ENCODE measurements around the gene ADM2.

Gene ADM2

DNA sequence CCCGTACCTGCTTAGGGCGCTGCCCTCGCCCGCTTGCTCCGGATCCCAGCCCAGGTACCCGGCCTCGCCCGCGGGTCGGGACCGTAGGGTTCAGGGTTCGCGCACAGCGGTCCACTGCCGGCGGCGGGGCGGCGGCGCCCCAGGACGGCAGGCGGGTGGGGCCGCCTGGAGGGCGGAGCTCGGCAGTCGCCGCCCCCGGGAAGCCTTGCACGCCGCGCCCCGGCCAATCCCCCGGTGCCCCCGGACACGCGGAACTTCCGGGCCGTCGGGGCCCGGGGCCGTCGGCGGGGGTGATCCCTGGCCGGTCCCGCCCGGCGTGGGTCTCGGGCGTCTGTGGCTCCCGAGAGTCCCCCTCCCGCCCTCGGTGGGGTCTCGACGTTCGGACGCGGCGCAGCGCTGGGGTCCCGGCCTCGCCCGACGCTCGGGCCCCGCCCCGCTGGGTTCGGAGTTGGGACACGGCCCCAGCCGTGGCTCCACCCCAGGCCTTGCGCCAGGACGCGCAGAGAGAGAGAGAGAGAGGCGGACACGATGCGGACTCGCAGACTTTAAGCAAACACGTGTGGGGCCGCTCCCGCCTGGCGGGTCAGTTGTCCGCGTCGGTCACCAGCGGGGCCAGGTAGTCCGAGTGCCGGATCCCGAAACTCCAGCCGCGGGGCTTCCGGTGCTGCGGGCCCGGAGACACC, 48.7 kb downstream of the ADM2 start, which contains the start of gene TYMP:
TSS of gene TYMP (minus strand) at position 116 of the 683 bp plus-strand sequence. CDS start 303 bp downstream, outside the sequence.
- peaks cover 53% of the 10 kb centered on the region for H3K4me1 ChIP-seq (ENCODE audit: control insufficient read depth, low read length)
- H3K27ac ChIP-seq (ENCODE audit: low read depth, low read length): peak within 1 kb of the TSS; percentile 97
- peak within 1 kb of the TSS; percentile 91 for H3K4me3 ChIP-seq (ENCODE audit: low read length)
- H3K4me2 ChIP-seq (ENCODE audit: low read length): peak within 1 kb of the TSS; percentile 94
- peaks cover 5% of the 10 kb centered on the region; the same call in 1 of the 2 replicates for H3K36me3 ChIP-seq (ENCODE audit: control insufficient read depth, low read length)
- no peaks in the 10 kb centered on the region for H3K9me2 ChIP-seq (replicated peaks; ENCODE audit: control insufficient read depth, low read length)
- H3K27me3 ChIP-seq (ENCODE audit: control insufficient read depth, low read length): no peaks in the 10 kb centered on the region
- H3K9me3 ChIP-seq (ENCODE audit: control insufficient read depth, insufficient read depth, low read length): no peaks in the 10 kb centered on the region
- peaks cover 41% of the 10 kb centered on the region for H3F3A ChIP-seq (ENCODE audit: control insufficient read depth, insufficient read depth)
- peaks cover 26% of the 10 kb centered on the region for H3K79me2 ChIP-seq (ENCODE audit: control insufficient read depth, low read length)
- no peak for TF ChIP-seq EZH2phosphoT487 (IDR thresholded peaks at IDR 0.05; ENCODE audit: borderline replicate concordance, low read length)
- TF ChIP-seq, protein P1, sequence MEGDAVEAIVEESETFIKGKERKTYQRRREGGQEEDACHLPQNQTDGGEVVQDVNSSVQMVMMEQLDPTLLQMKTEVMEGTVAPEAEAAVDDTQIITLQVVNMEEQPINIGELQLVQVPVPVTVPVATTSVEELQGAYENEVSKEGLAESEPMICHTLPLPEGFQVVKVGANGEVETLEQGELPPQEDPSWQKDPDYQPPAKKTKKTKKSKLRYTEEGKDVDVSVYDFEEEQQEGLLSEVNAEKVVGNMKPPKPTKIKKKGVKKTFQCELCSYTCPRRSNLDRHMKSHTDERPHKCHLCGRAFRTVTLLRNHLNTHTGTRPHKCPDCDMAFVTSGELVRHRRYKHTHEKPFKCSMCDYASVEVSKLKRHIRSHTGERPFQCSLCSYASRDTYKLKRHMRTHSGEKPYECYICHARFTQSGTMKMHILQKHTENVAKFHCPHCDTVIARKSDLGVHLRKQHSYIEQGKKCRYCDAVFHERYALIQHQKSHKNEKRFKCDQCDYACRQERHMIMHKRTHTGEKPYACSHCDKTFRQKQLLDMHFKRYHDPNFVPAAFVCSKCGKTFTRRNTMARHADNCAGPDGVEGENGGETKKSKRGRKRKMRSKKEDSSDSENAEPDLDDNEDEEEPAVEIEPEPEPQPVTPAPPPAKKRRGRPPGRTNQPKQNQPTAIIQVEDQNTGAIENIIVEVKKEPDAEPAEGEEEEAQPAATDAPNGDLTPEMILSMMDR (IDR thresholded peaks at IDR 0.05; ENCODE audit: low read depth, low read length, poor library complexity, severe bottlenecking): no peak
- H4K20me1 ChIP-seq (ENCODE audit: control insufficient read depth, insufficient read depth, low read depth, low read length): no peaks in the 10 kb centered on the region

DNA sequence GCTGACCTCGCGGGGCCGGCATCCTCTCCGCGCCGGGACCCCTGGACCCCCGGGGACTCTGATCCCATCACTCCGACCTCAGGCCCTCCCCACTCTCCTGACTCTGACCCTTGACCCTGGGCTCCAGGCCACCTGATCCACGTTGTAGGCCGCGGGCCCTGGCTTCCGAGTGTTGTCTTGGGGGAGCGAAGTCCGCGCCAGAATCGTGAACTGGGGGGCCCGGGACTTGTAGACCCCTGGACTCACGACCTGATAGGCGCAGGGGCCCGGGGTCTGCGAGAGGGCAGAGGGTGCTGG, 49.2 kb downstream of the ADM2 start:
- H3K79me2 ChIP-seq (ENCODE audit: control insufficient read depth, low read length): peaks cover 24% of the 10 kb centered on the region
- H3K4me1 ChIP-seq (ENCODE audit: control insufficient read depth, low read length): peaks cover 58% of the 10 kb centered on the region
- H3F3A ChIP-seq (ENCODE audit: control insufficient read depth, insufficient read depth): peaks cover 46% of the 10 kb centered on the region
- TF ChIP-seq, protein P1 (IDR thresholded peaks at IDR 0.05; ENCODE audit: low read depth, low read length, poor library complexity, severe bottlenecking): no peak
- TF ChIP-seq EZH2phosphoT487 (IDR thresholded peaks at IDR 0.05; ENCODE audit: borderline replicate concordance, low read length): no peak
- peak overlapping the region; percentile 91 for H3K4me3 ChIP-seq (ENCODE audit: low read length)
- H3K36me3 ChIP-seq (ENCODE audit: control insufficient read depth, low read length): peaks cover 5% of the 10 kb centered on the region; the same call in 1 of the 2 replicates
- no peaks in the 10 kb centered on the region for H4K20me1 ChIP-seq (ENCODE audit: control insufficient read depth, insufficient read depth, low read depth, low read length)
- H3K9me2 ChIP-seq (replicated peaks; ENCODE audit: control insufficient read depth, low read length): no peaks in the 10 kb centered on the region
- no peaks in the 10 kb centered on the region for H3K27me3 ChIP-seq (ENCODE audit: control insufficient read depth, low read length)
- no peaks in the 10 kb centered on the region for H3K9me3 ChIP-seq (ENCODE audit: control insufficient read depth, insufficient read depth, low read length)
- peak overlapping the region; percentile 94 for H3K4me2 ChIP-seq (ENCODE audit: low read length)
- H3K27ac ChIP-seq (ENCODE audit: low read depth, low read length): peak overlapping the region; percentile 97

DNA sequence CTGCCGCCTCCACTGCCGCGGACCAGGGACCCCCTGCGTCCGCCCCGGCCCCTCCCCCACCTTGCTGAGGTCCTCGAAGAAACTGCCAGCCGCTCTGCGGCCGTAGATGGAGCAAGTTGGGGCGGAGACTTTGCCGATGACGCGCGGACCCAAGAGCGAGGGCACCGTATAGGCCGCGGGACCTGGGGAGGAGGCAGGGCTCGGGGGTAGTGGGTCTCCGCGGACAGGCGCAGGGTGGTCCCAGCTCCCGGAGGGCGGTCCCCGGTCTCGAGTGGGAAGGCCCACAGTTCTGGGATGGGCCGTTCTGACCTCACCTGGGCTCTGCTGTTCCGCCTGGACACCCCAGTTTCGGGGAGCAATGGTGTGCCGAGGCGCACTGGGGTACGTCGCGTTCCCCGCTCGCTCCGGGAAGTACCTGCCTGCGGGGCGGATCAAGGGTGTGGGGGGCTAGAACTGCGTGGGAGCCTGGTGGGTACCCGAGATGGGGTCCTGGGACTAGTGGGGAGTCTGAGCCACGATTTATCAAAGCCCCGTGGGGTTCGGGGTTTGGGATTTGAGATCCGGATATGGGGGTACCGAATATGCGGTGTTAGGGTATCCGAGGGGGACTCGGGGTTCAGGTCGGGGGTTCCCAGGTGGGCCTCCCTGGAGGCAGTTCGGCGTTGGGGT, 49.7 kb downstream of the ADM2 start:
- TF ChIP-seq, protein P1 (IDR thresholded peaks at IDR 0.05; ENCODE audit: low read depth, low read length, poor library complexity, severe bottlenecking): peak; percentile 9
- no peak for TF ChIP-seq EZH2phosphoT487 (IDR thresholded peaks at IDR 0.05; ENCODE audit: borderline replicate concordance, low read length)
- no peaks in the 10 kb centered on the region for H3K27me3 ChIP-seq (ENCODE audit: control insufficient read depth, low read length)
- H3K4me1 ChIP-seq (ENCODE audit: control insufficient read depth, low read length): peaks cover 63% of the 10 kb centered on the region
- no peaks in the 10 kb centered on the region for H4K20me1 ChIP-seq (ENCODE audit: control insufficient read depth, insufficient read depth, low read depth, low read length)
- peak overlapping the region; percentile 91 for H3K4me3 ChIP-seq (ENCODE audit: low read length)
- no peaks in the 10 kb centered on the region for H3K9me3 ChIP-seq (ENCODE audit: control insufficient read depth, insufficient read depth, low read length)
- H3K79me2 ChIP-seq (ENCODE audit: control insufficient read depth, low read length): peaks cover 24% of the 10 kb centered on the region
- H3K4me2 ChIP-seq (ENCODE audit: low read length): peak overlapping the region; percentile 94
- peak overlapping the region; percentile 97 for H3K27ac ChIP-seq (ENCODE audit: low read depth, low read length)
- peaks cover 2% of the 10 kb centered on the region; the same call in 1 of the 2 replicates for H3K36me3 ChIP-seq (ENCODE audit: control insufficient read depth, low read length)
- H3F3A ChIP-seq (ENCODE audit: control insufficient read depth, insufficient read depth): peaks cover 50% of the 10 kb centered on the region
- H3K9me2 ChIP-seq (replicated peaks; ENCODE audit: control insufficient read depth, low read length): no peaks in the 10 kb centered on the region
